H9 (cell line): ENCODE data around the gene EFEMP1. TPM values are rescaled to one million over a fixed set of nuclear protein-coding genes. Genes with fewer than 3 reads are reported as not detected.

Source experiments
- DNase-seq: peaks from one replicate; pipeline ENCODE4 v3.0.0-alpha.2; 2017
- H2AFZ ChIP-seq: one replicate; pipeline ENCODE4 v1.6.1; 2013; ENCODE audit warnings: mild to moderate bottlenecking, low read length, control low read depth, moderate library complexity
- H2AK5ac ChIP-seq: 2 replicates; pipeline ENCODE4 v1.6.1; 2013; ENCODE audit warnings: low read length, control low read depth, mixed read lengths; ENCODE audit not compliant: insufficient read length
- H2BK120ac ChIP-seq: one replicate; pipeline ENCODE4 v1.6.1; 2013; ENCODE audit warnings: low read depth, mild to moderate bottlenecking, low read length, control low read depth, inconsistent platforms; ENCODE audit not compliant: poor library complexity, severe bottlenecking
- H2BK12ac ChIP-seq: 2 replicates; pipeline ENCODE4 v1.6.1; 2013; ENCODE audit warnings: low read length, control low read depth, mixed read lengths, low read depth; ENCODE audit not compliant: insufficient read length
- H2BK15ac ChIP-seq: 2 replicates; pipeline ENCODE4 v1.6.1; 2013; ENCODE audit warnings: low read depth, low read length, control low read depth
- H2BK20ac ChIP-seq: one replicate; pipeline ENCODE4 v1.6.1; 2013; ENCODE audit warnings: low read depth, mild to moderate bottlenecking, low read length, control low read depth, inconsistent platforms; ENCODE audit not compliant: poor library complexity, severe bottlenecking
- H2BK5ac ChIP-seq: 2 replicates; pipeline ENCODE4 v1.6.1; 2013; ENCODE audit warnings: low read length, control low read depth, mixed read lengths; ENCODE audit not compliant: insufficient read length
- H3K14ac ChIP-seq: 2 replicates; pipeline ENCODE4 v1.6.1; 2013; ENCODE audit warnings: low read length, control low read depth; ENCODE audit not compliant: insufficient read depth
- H3K18ac ChIP-seq: 2 replicates; pipeline ENCODE4 v1.6.1; 2013; ENCODE audit warnings: low read depth, mild to moderate bottlenecking, mixed read lengths, low read length, control low read depth; ENCODE audit not compliant: insufficient read length
- H3K23ac ChIP-seq: 2 replicates; pipeline ENCODE4 v1.6.1; 2013; ENCODE audit warnings: low read length, control low read depth, mixed read lengths, low read depth; ENCODE audit not compliant: insufficient read length
- H3K23me2 ChIP-seq: 2 replicates; pipeline ENCODE4 v1.6.1; 2013; ENCODE audit warnings: low read depth, mild to moderate bottlenecking, mixed read lengths, low read length, control low read depth; ENCODE audit not compliant: insufficient read length, poor library complexity, severe bottlenecking
- H3K27ac ChIP-seq: 2 replicates; pipeline ENCODE4 v1.5.1; 2013; ENCODE audit warnings: low read length, control low read depth, mixed read lengths, low read depth; ENCODE audit not compliant: insufficient read length
- H3K27me3 ChIP-seq: 2 replicates; pipeline ENCODE4 v1.6.1; 2013; ENCODE audit warnings: low read length, control low read depth, inconsistent platforms; ENCODE audit not compliant: insufficient read depth
- H3K4ac ChIP-seq: 2 replicates; pipeline ENCODE4 v1.6.1; 2013; ENCODE audit warnings: low read depth, mild to moderate bottlenecking, control low read depth, inconsistent platforms, low read length, moderate library complexity
- H3K4me1 ChIP-seq: 2 replicates; pipeline ENCODE4 v1.6.1; 2013; ENCODE audit warnings: low read length, control low read depth, inconsistent platforms; ENCODE audit not compliant: insufficient read depth
- H3K4me2 ChIP-seq: 2 replicates; pipeline ENCODE4 v1.6.1; 2013; ENCODE audit warnings: low read length, control low read depth, mixed read lengths; ENCODE audit not compliant: insufficient read length, insufficient read depth
- H3K56ac ChIP-seq: 2 replicates; pipeline ENCODE4 v1.6.1; 2013; ENCODE audit warnings: low read depth, mild to moderate bottlenecking, mixed read lengths, low read length, control low read depth; ENCODE audit not compliant: insufficient read length
- H3K79me1 ChIP-seq: 2 replicates; pipeline ENCODE4 v1.6.1; 2013; ENCODE audit warnings: low read depth, mild to moderate bottlenecking, moderate library complexity, low read length, control low read depth, inconsistent platforms; ENCODE audit not compliant: insufficient read depth, poor library complexity, severe bottlenecking
- H3K79me2 ChIP-seq: 2 replicates; pipeline ENCODE4 v1.6.1; 2013; ENCODE audit warnings: low read length, control low read depth, inconsistent platforms; ENCODE audit not compliant: insufficient read depth
- H3K9ac ChIP-seq: 2 replicates; pipeline ENCODE4 v1.6.1; 2013; ENCODE audit warnings: low read length, control low read depth, mixed read lengths; ENCODE audit not compliant: insufficient read length; ENCODE audit errors: extremely low read depth
- H3K9me3 ChIP-seq: one replicate; pipeline ENCODE4 v1.6.1; 2013; ENCODE audit warnings: low read depth, low read length, inconsistent platforms; ENCODE audit not compliant: control insufficient read depth
- H3T11ph ChIP-seq: one replicate; pipeline ENCODE4 v1.6.1; 2013; ENCODE audit warnings: mild to moderate bottlenecking, low read length, control low read depth, inconsistent platforms
- H4K20me1 ChIP-seq: one replicate; pipeline ENCODE4 v1.6.1; 2013; ENCODE audit not compliant: control insufficient read depth, insufficient read length, insufficient read depth
- H4K5ac ChIP-seq: 2 replicates; pipeline ENCODE4 v1.6.1; 2013; ENCODE audit warnings: low read depth, mild to moderate bottlenecking, mixed read lengths, low read length, control low read depth; ENCODE audit not compliant: insufficient read length
- H4K8ac ChIP-seq: replicated peaks from 2 replicates; pipeline ENCODE4 v1.6.1; 2013; ENCODE audit warnings: low read length, control low read depth, mixed read lengths, low read depth; ENCODE audit not compliant: insufficient read length
- H4K91ac ChIP-seq: 2 replicates; pipeline ENCODE4 v1.6.1; 2013; ENCODE audit warnings: low read depth, mild to moderate bottlenecking, moderate library complexity, mixed read lengths, low read length, control low read depth; ENCODE audit not compliant: insufficient read length
- H3K27ac Mint-ChIP-seq, 3 experiments: 2 replicates in 2 of 3; 3 replicates in 1 of 3; pipeline ENCODE4 v1.8.0; 2020 to 2021; ENCODE audit warnings: mixed read lengths in 3 of 3, mild to moderate bottlenecking in 1 of 3, moderate library complexity in 1 of 3
- H3K27me3 Mint-ChIP-seq: 2 replicates; pipeline ENCODE4 v1.8.0; 2021; ENCODE audit warnings: low read depth, mild to moderate bottlenecking, moderate library complexity, mixed read lengths
- H3K36me3 Mint-ChIP-seq, 3 experiments: 2 replicates in 2 of 3; 3 replicates in 1 of 3; pipeline ENCODE4 v1.8.0; 2020 to 2021; ENCODE audit warnings: low read depth in 3 of 3, mixed read lengths in 3 of 3; ENCODE audit not compliant: insufficient read depth in 1 of 3
- H3K4me1 Mint-ChIP-seq, 2 experiments: 2 replicates each; pipeline ENCODE4 v1.8.0; 2020; ENCODE audit warnings: mixed read lengths in 2 of 2
- H3K4me3 Mint-ChIP-seq, 2 experiments: 2 replicates in 1 of 2; 3 replicates in 1 of 2; pipeline ENCODE4 v1.8.0; 2020 to 2021; ENCODE audit warnings: mild to moderate bottlenecking in 2 of 2, mixed read lengths in 2 of 2, moderate library complexity in 1 of 2
- H3K9me3 Mint-ChIP-seq, 2 experiments: 2 replicates in 1 of 2; 3 replicates in 1 of 2; pipeline ENCODE4 v1.8.0; 2020; ENCODE audit warnings: mild to moderate bottlenecking in 2 of 2, mixed read lengths in 2 of 2, moderate library complexity in 1 of 2
- WGBS: extraction: QIAGEN DNeasy Blood & Tissue Kit; methylation state at CpG from one replicate; pipeline ENCODE4 v1.1.7; 2013; ENCODE audit warnings: missing lambda C conversion rate, low lambda C conversion rate, mixed read lengths; ENCODE audit not compliant: insufficient read length; ENCODE audit errors: extremely low coverage; 5-methylcytosine and 5-hydroxymethylcytosine counted together
- total RNA-seq: library from RNA; stranded (reverse); gene quantifications from 2 replicates; pipeline ENCODE4 v1.2.1, GENCODE V29; 2021
- TF ChIP-seq, protein P1 (sequence below): fragments of 200-600 bp; sonication (generic); conservative IDR thresholded peaks from 3 replicates; pipeline ENCODE4 v1.8.0; 2021; ENCODE audit warnings: antibody characterized with exemption, mild to moderate bottlenecking

EFEMP1 gene
- total RNA-seq, 1 experiment from 2014 or later: 3.5 TPM

DNA sequence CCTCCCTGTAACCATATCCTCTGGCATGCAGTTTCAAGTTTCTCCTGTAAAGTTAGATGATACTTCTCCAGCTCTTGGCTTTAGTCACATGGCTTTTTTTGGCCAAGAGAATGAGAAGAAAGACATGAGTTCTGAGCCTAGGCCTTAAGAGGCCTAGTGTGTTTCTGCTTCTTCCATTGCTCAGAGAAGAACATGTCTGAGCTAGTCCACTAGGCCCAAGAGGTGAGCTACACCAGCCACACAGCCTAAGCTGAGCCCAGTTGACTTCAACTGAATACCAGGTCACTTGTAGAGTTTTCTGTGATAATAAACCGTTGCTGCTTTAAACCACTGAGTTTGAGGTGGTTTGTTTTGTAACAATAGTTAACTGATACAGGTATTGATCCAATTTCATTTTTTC lies 19.9 kb upstream of the EFEMP1 start:
- H2BK5ac ChIP-seq: no peak overlapping the region
- no peak overlapping the region for H4K8ac ChIP-seq
- TF ChIP-seq, protein P1, sequence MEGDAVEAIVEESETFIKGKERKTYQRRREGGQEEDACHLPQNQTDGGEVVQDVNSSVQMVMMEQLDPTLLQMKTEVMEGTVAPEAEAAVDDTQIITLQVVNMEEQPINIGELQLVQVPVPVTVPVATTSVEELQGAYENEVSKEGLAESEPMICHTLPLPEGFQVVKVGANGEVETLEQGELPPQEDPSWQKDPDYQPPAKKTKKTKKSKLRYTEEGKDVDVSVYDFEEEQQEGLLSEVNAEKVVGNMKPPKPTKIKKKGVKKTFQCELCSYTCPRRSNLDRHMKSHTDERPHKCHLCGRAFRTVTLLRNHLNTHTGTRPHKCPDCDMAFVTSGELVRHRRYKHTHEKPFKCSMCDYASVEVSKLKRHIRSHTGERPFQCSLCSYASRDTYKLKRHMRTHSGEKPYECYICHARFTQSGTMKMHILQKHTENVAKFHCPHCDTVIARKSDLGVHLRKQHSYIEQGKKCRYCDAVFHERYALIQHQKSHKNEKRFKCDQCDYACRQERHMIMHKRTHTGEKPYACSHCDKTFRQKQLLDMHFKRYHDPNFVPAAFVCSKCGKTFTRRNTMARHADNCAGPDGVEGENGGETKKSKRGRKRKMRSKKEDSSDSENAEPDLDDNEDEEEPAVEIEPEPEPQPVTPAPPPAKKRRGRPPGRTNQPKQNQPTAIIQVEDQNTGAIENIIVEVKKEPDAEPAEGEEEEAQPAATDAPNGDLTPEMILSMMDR: no peak
- H2AFZ ChIP-seq: no peak overlapping the region
- Mint-ChIP-seq H3K4me1 (peaks cover 0 to 5% of the 10 kb centered on the region in 2 experiments; a peak in 2 of 4 replicates), H3K9me3 (no peaks in the 10 kb centered on the region), H3K27me3 (no peaks in the 10 kb centered on the region), H3K27ac (no peak overlapping the region), H3K4me3 (no peak overlapping the region), H3K36me3 (no peaks in the 10 kb centered on the region)
- no peak overlapping the region for H3K18ac ChIP-seq
- no peak overlapping the region for H2BK20ac ChIP-seq
- no peak overlapping the region for H3K14ac ChIP-seq
- no peak overlapping the region for H4K5ac ChIP-seq
- H2BK15ac ChIP-seq: no peak overlapping the region
- no peaks in the 10 kb centered on the region for H3K9me3 ChIP-seq
- no peak overlapping the region for H3K9ac ChIP-seq
- H2AK5ac ChIP-seq: no peak overlapping the region
- no peak overlapping the region for H3K56ac ChIP-seq
- H4K91ac ChIP-seq: no peak overlapping the region
- no peaks in the 10 kb centered on the region for H3K27me3 ChIP-seq
- no peaks in the 10 kb centered on the region for H3K79me1 ChIP-seq
- H2BK12ac ChIP-seq: no peak overlapping the region
- H3K23me2 ChIP-seq: no peaks in the 10 kb centered on the region
- H3K4me2 ChIP-seq: no peak overlapping the region
- no CpG with 5 or more reads among the region's 1 CpG for WGBS
- H3T11ph ChIP-seq: no peak overlapping the region
- DNase-seq: no peak
- H3K4me1 ChIP-seq: no peaks in the 10 kb centered on the region
- H3K79me2 ChIP-seq: no peaks in the 10 kb centered on the region
- H2BK120ac ChIP-seq: no peak overlapping the region
- H4K20me1 ChIP-seq: no peaks in the 10 kb centered on the region
- H3K27ac ChIP-seq: no peak overlapping the region
- no peak overlapping the region for H3K4ac ChIP-seq
- no peak overlapping the region for H3K23ac ChIP-seq
